ENCODE measurements around the gene YAF2.
"Not testable (repeated sequence)": the region's sequence is repeated elsewhere in the genome, so short reads cannot be mapped to it uniquely, and the experiment has no call there.

Gene YAF2

DNA sequence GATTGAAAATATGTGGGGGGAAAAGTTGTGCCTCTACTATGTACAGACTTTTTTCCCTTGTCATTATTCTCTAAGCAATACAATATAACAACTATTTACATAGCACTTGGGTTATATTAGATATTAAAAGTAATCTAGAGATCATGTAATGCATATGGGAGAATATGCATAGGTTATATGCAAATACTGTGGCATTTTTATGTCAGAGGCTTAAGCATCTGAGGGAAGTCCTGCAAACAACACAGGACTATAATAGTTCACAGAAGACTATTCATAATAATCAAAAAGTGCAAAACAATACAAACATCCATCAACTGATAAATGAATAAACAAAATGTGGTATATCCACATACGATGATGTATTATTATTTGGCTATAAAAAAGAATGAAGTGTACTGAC is 33.7 kb downstream of the YAF2 start:
- no peak overlapping the region for H3K27ac ChIP-seq (ENCODE audit: low read depth, low read length)
- no peaks in the 10 kb centered on the region for H3K36me3 ChIP-seq (ENCODE audit: control insufficient read depth in 1 of 2, insufficient read depth in 2 of 2, low read length in 2 of 2)
- no peak overlapping the region for H3K9ac ChIP-seq (ENCODE audit: low read depth in 1 of 2, low read length in 2 of 2)
- H3K9me3 ChIP-seq (ENCODE audit: control insufficient read depth in 1 of 2, low read length in 2 of 2): no peaks in the 10 kb centered on the region
- H3K4me1 ChIP-seq (ENCODE audit: control insufficient read depth in 1 of 2, insufficient read depth in 2 of 2, low read length in 2 of 2): no peaks in the 10 kb centered on the region
- no peaks in the 10 kb centered on the region for H3K27me3 ChIP-seq (ENCODE audit: control insufficient read depth in 1 of 2, insufficient read depth in 2 of 2, low read length in 2 of 2)
- H3K4me3 ChIP-seq (ENCODE audit: low read depth in 1 of 2, low read length in 2 of 2): no peak overlapping the region

DNA sequence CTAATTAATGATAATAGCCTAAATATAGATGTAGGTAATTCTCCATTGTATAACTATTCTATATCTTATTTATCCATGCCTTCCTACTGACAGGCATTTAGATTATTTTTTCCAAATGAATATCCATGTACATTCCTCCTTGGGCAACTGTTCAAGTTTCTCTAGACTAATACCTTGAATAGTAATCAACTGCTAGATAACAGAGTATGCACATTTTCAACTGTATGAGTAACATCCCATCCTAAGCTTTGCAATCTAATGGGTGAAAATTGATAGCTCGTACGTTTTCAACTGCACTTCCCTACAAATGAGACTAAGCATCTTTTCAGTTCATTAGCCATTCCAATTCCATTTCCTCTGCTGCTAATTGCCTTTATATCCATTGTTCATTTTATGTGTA is 37.0 kb downstream of the YAF2 start:
- Histone ChIP-seq H3K4me3 (ENCODE audit: low read depth in 1 of 2, low read length in 2 of 2) (no peak overlapping the region), H3K4me1 (ENCODE audit: control insufficient read depth in 1 of 2, insufficient read depth in 2 of 2, low read length in 2 of 2) (no peaks in the 10 kb centered on the region), H3K27ac (ENCODE audit: low read depth, low read length) (no peak overlapping the region), H3K36me3 (ENCODE audit: control insufficient read depth in 1 of 2, insufficient read depth in 2 of 2, low read length in 2 of 2) (peaks cover 0 to 16% of the 10 kb centered on the region in 2 donors), H3K27me3 (ENCODE audit: control insufficient read depth in 1 of 2, insufficient read depth in 2 of 2, low read length in 2 of 2) (no peaks in the 10 kb centered on the region), H3K9ac (ENCODE audit: low read depth in 1 of 2, low read length in 2 of 2) (no peak overlapping the region), H3K9me3 (ENCODE audit: control insufficient read depth in 1 of 2, low read length in 2 of 2) (no peaks in the 10 kb centered on the region)

DNA sequence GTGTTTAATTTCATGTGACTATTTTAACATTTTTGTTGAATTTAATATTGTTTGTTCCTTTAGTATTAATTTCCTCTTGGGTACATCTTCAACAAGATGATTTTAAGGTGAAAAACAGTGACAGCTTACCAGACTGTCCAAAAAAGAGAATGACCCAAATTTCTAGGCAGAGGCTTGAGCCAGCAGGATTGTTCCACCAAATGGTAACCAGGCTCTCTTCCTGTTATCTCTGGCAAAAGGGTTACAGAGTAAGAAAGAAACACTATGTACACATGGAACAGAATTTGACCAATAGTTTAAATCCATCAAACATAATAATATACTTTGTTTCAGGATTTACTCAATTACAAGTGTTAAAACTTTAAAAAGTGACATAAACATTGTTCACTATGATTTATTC is 39.0 kb downstream of the YAF2 start:
- Histone ChIP-seq H3K9me3 (ENCODE audit: control insufficient read depth in 1 of 2, low read length in 2 of 2) (no peaks in the 10 kb centered on the region), H3K4me3 (ENCODE audit: low read depth in 1 of 2, low read length in 2 of 2) (no peak overlapping the region), H3K9ac (ENCODE audit: low read depth in 1 of 2, low read length in 2 of 2) (no peak overlapping the region), H3K36me3 (ENCODE audit: control insufficient read depth in 1 of 2, insufficient read depth in 2 of 2, low read length in 2 of 2) (peaks cover 0 to 16% of the 10 kb centered on the region in 2 donors), H3K27me3 (ENCODE audit: control insufficient read depth in 1 of 2, insufficient read depth in 2 of 2, low read length in 2 of 2) (no peaks in the 10 kb centered on the region), H3K27ac (ENCODE audit: low read depth, low read length) (no peak overlapping the region), H3K4me1 (ENCODE audit: control insufficient read depth in 1 of 2, insufficient read depth in 2 of 2, low read length in 2 of 2) (peaks cover 3 to 13% of the 10 kb centered on the region in 2 donors)

DNA sequence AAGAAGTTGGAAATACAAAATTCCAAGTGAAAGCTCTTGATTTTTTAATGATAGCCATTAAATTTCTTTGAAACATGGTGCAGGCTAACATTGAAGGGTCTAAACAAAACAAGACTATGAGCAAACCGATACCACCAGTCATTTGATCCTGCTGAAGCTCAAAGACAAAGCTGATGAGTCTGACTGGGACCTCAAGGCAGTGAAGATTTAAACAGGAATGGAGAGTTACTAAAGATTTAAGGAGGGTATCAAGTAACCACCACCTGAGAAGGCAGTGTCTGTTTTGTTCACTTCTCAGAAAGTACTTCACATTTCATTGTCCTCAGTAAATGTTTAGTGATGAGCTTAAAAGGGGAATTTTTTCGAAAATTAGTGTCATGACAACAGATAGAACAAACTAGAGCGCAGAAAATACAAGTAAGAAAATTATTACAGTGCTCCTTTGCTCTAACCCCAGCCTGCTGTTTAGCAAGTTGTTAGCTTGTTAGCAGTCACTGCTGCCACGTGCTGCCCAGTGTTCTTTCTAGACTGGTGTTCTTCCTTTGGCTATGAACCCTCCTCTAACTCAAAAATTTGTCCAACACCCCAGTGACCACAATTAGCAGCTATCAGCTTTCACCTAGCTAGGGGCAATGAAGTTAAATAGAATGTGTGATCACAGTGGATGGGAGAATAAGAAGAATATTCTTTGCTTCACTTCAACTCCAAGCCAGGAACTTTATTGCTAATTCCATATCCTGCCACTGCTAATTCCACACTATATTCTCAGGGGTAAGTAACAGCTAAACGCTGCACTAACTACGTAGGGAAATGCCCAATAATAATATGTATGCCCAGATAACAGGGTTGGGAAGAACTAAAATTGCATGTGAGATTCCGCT is 41.1 kb downstream of the YAF2 start:
- H3K4me3 ChIP-seq (ENCODE audit: low read depth in 1 of 2, low read length in 2 of 2): no peak overlapping the region
- peaks cover 0 to 24% of the 10 kb centered on the region in 2 donors for H3K36me3 ChIP-seq (ENCODE audit: control insufficient read depth in 1 of 2, insufficient read depth in 2 of 2, low read length in 2 of 2)
- no peaks in the 10 kb centered on the region for H3K27me3 ChIP-seq (ENCODE audit: control insufficient read depth in 1 of 2, insufficient read depth in 2 of 2, low read length in 2 of 2)
- no peak overlapping the region for H3K27ac ChIP-seq (ENCODE audit: low read depth, low read length)
- no peaks in the 10 kb centered on the region for H3K9me3 ChIP-seq (ENCODE audit: control insufficient read depth in 1 of 2, low read length in 2 of 2)
- H3K4me1 ChIP-seq (ENCODE audit: control insufficient read depth in 1 of 2, insufficient read depth in 2 of 2, low read length in 2 of 2): peaks cover 3 to 13% of the 10 kb centered on the region in 2 donors
- H3K9ac ChIP-seq (ENCODE audit: low read depth in 1 of 2, low read length in 2 of 2): no peak overlapping the region

DNA sequence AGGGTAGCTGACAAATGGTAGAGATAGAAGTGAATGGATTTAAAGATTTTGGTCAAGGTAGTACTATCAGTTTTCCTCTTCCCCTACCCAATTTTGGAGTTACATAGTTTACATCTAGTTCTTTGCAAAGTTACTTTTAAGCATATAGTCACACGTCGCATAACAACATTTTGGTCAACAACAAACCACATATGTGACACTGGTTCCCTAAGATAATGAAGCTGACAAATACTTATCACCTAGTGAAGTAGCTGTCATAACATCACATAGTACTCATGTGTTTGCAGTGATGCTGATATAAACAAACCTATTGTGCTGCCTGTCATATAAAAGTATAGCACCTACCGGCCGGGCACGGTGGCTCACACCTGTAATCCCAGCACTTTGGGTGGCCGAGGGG is 45.4 kb downstream of the YAF2 start:
- no peaks in the 10 kb centered on the region for H3K27me3 ChIP-seq (ENCODE audit: control insufficient read depth in 1 of 2, insufficient read depth in 2 of 2, low read length in 2 of 2)
- no peak overlapping the region for H3K4me3 ChIP-seq (ENCODE audit: low read depth in 1 of 2, low read length in 2 of 2)
- H3K4me1 ChIP-seq (ENCODE audit: control insufficient read depth in 1 of 2, insufficient read depth in 2 of 2, low read length in 2 of 2): peaks cover 3 to 13% of the 10 kb centered on the region in 2 donors

DNA sequence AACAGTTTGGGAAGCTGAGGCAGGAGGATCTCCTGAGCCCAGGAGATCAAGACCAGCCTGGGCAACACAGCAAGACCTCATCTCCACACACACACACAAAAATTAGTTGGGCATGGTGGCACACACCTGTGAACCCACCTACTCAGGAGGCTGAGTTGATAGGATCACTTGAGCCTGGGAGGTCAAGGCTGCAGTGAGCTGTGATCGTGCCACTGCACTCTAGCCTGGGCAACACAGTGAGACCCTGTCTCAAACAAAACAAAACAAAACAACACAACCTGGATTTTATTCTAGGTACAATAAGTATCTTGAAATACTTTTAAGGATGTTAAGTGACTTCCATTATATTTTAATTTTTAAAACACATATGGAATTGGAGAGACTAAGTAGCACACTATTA is 45.8 kb downstream of the YAF2 start:
- no peak overlapping the region for H3K27ac ChIP-seq (ENCODE audit: low read depth, low read length)
- no peak overlapping the region for H3K9ac ChIP-seq (ENCODE audit: low read depth in 1 of 2, low read length in 2 of 2)
- H3K4me3 ChIP-seq (ENCODE audit: low read depth in 1 of 2, low read length in 2 of 2): no peak overlapping the region
- H3K4me1 ChIP-seq (ENCODE audit: control insufficient read depth in 1 of 2, insufficient read depth in 2 of 2, low read length in 2 of 2): peaks cover 3 to 13% of the 10 kb centered on the region in 2 donors
- peaks cover 0 to 14% of the 10 kb centered on the region in 2 donors for H3K36me3 ChIP-seq (ENCODE audit: control insufficient read depth in 1 of 2, insufficient read depth in 2 of 2, low read length in 2 of 2)
- no peaks in the 10 kb centered on the region for H3K27me3 ChIP-seq (ENCODE audit: control insufficient read depth in 1 of 2, insufficient read depth in 2 of 2, low read length in 2 of 2)
- H3K9me3 ChIP-seq (ENCODE audit: control insufficient read depth in 1 of 2, low read length in 2 of 2): no peaks in the 10 kb centered on the region

More for the DNA sequence above, 45.4 kb downstream of the YAF2 start:
- Histone ChIP-seq H3K27ac (ENCODE audit: low read depth, low read length) (no peak overlapping the region), H3K9ac (ENCODE audit: low read depth in 1 of 2, low read length in 2 of 2) (no peak overlapping the region), H3K9me3 (ENCODE audit: control insufficient read depth in 1 of 2, low read length in 2 of 2) (no peaks in the 10 kb centered on the region), H3K36me3 (ENCODE audit: control insufficient read depth in 1 of 2, insufficient read depth in 2 of 2, low read length in 2 of 2) (peaks cover 0 to 14% of the 10 kb centered on the region in 2 donors)

DNA sequence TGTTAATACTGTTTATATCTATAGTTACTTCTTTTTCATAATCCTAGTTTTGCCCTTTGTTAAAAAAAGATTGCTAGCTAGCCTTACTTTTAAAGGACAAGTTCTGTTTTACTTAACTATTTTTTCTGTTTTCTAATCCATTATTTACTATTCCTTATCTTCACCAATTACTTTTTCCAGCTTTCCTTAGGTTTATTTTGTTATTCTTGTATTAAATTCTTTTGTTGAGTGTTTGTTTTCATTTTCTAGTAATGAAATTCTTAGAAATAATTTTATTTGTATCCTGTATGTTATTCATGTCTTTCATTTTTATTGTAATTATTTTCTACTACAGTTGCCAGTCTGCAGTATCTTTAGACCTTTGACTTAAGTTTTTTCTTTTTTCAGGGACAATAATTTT is 47.7 kb downstream of the YAF2 start:
- Histone ChIP-seq H3K9ac (ENCODE audit: low read depth in 1 of 2, low read length in 2 of 2) (no peak overlapping the region), H3K4me1 (ENCODE audit: control insufficient read depth in 1 of 2, insufficient read depth in 2 of 2, low read length in 2 of 2) (peaks cover 0 to 8% of the 10 kb centered on the region in 2 donors), H3K4me3 (ENCODE audit: low read depth in 1 of 2, low read length in 2 of 2) (no peak overlapping the region), H3K9me3 (ENCODE audit: control insufficient read depth in 1 of 2, low read length in 2 of 2) (no peaks in the 10 kb centered on the region), H3K36me3 (ENCODE audit: control insufficient read depth in 1 of 2, insufficient read depth in 2 of 2, low read length in 2 of 2) (peaks cover 0 to 8% of the 10 kb centered on the region in 2 donors), H3K27ac (ENCODE audit: low read depth, low read length) (no peak overlapping the region), H3K27me3 (ENCODE audit: control insufficient read depth in 1 of 2, insufficient read depth in 2 of 2, low read length in 2 of 2) (no peaks in the 10 kb centered on the region)

DNA sequence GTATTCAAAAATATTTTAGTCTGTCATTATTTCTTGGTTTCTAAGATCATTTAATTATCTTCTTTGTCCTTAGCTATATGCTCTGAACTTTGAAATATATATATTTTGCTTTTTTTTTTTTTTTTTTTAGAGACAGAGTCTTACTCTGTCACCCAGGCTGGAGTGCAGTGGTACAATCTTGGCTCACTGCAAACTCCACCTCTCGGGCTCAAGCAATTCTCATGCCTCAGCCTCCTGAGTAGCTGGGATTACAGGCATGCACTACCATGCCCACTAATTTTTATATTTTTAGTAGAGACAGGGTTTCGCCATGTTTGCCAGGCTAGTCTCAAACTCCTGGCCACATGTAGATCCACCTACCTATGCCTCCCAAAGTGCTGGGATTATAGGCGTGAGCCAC is 49.8 kb downstream of the YAF2 start:
- not testable (repeated sequence) for H3K9me3 ChIP-seq (ENCODE audit: control insufficient read depth in 1 of 2, low read length in 2 of 2); H3K27ac ChIP-seq (ENCODE audit: low read depth, low read length); H3K4me3 ChIP-seq (ENCODE audit: low read depth in 1 of 2, low read length in 2 of 2); H3K4me1 ChIP-seq (ENCODE audit: control insufficient read depth in 1 of 2, insufficient read depth in 2 of 2, low read length in 2 of 2); H3K27me3 ChIP-seq (ENCODE audit: control insufficient read depth in 1 of 2, insufficient read depth in 2 of 2, low read length in 2 of 2); H3K9ac ChIP-seq (ENCODE audit: low read depth in 1 of 2, low read length in 2 of 2); H3K36me3 ChIP-seq (ENCODE audit: control insufficient read depth in 1 of 2, insufficient read depth in 2 of 2, low read length in 2 of 2)

DNA sequence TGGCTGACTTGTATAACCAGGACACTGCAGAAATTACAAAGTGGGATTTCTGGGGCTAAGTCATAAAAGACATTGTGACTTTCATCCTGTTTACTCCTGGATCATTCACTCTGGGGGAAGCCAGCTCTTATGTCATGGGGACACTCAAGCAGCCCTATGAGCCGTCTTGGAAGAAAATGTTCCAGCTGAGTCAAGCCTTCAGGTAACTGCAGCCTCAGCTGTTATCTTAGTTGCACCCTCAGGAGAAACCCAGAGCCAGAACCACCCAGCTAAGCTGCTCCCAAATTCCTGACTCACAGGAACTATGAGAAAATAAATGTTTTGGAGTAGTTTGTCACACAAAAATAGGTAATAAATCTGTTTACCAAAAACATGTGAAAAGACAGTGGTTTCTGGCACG is 50.2 kb downstream of the YAF2 start:
- Histone ChIP-seq H3K9ac (ENCODE audit: low read depth in 1 of 2, low read length in 2 of 2) (no peak overlapping the region), H3K27ac (ENCODE audit: low read depth, low read length) (no peak overlapping the region)

DNA sequence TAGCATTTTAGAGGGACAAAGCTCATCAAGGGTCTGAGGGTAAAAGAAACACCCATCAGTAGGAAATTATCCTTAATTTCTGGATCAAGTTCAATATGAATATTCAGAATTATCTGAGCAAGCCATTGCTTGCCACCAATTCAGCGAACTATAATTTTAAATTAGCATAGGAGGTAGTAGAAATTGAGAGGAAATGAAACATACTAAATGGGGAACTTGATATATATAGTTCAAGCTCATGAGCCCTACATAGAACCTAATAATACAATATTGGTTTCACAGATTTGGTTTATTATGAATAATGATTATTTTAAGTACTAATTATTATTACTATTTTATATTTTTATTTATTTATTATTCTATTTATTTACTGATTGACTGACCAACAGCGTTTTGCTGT is 51.3 kb downstream of the YAF2 start:
- H3K4me3 ChIP-seq (ENCODE audit: low read depth in 1 of 2, low read length in 2 of 2): no peak overlapping the region
- no peaks in the 10 kb centered on the region for H3K4me1 ChIP-seq (ENCODE audit: control insufficient read depth in 1 of 2, insufficient read depth in 2 of 2, low read length in 2 of 2)
- no peaks in the 10 kb centered on the region for H3K36me3 ChIP-seq (ENCODE audit: control insufficient read depth in 1 of 2, insufficient read depth in 2 of 2, low read length in 2 of 2)
- H3K27me3 ChIP-seq (ENCODE audit: control insufficient read depth in 1 of 2, insufficient read depth in 2 of 2, low read length in 2 of 2): no peaks in the 10 kb centered on the region
- H3K9me3 ChIP-seq (ENCODE audit: control insufficient read depth in 1 of 2, low read length in 2 of 2): no peaks in the 10 kb centered on the region
- no peak overlapping the region for H3K9ac ChIP-seq (ENCODE audit: low read depth in 1 of 2, low read length in 2 of 2)
- no peak overlapping the region for H3K27ac ChIP-seq (ENCODE audit: low read depth, low read length)

More for the DNA sequence above, 50.2 kb downstream of the YAF2 start:
- Histone ChIP-seq H3K4me3 (ENCODE audit: low read depth in 1 of 2, low read length in 2 of 2) (no peak overlapping the region), H3K27me3 (ENCODE audit: control insufficient read depth in 1 of 2, insufficient read depth in 2 of 2, low read length in 2 of 2) (no peaks in the 10 kb centered on the region), H3K36me3 (ENCODE audit: control insufficient read depth in 1 of 2, insufficient read depth in 2 of 2, low read length in 2 of 2) (peaks cover 0 to 3% of the 10 kb centered on the region in 2 donors), H3K4me1 (ENCODE audit: control insufficient read depth in 1 of 2, insufficient read depth in 2 of 2, low read length in 2 of 2) (no peaks in the 10 kb centered on the region), H3K9me3 (ENCODE audit: control insufficient read depth in 1 of 2, low read length in 2 of 2) (no peaks in the 10 kb centered on the region)
